ENCODE measurements around the gene FAM76A. TPM values are rescaled to one million over a fixed set of nuclear protein-coding genes. Genes with fewer than 3 reads are reported as not detected.

FAM76A gene
- total RNA-seq, 1 experiment from 2014 or later = 17.9 TPM

GRCh38 chr1:27760426-27760825, 34.7 kb downstream of the FAM76A start:
- ChIA-PET CTCF (interaction anchor here (0.7 kb wide), 1 partner anchor 86 kb away, joined by 4 read pairs; no protein-coding TSS in a partner anchor), POLR2A (ENCODE audit: low non-redundant PET) (no interaction called here)
- no peak for DNase-seq (ENCODE audit: low spot score)
- no peak for TF ChIP-seq CTCF (conservative IDR thresholded peaks at IDR 0.05; ENCODE audit: low read depth, low read length)
- TF ChIP-seq EZH2 (IDR thresholded peaks at IDR 0.05; ENCODE audit: borderline replicate concordance, low read depth, low read length, poor library complexity, severe bottlenecking) = no peak
- H3K36me3 ChIP-seq (ENCODE audit: insufficient read depth, low read length, poor library complexity, severe bottlenecking) = no peaks in the 10 kb centered on the region
- H3K4me3 ChIP-seq (ENCODE audit: low read depth, low read length, poor library complexity, severe bottlenecking) = no peak overlapping the region
- BruUV-seq (replicated peaks) = no TSS peak
- no peaks in the 10 kb centered on the region for H3K4me1 ChIP-seq (ENCODE audit: insufficient read depth, low read length, poor library complexity, severe bottlenecking)
- intact Hi-C loops (cut with micrococcal nuclease; ENCODE audit: unreplicated experiment) = no loop called here
- H3K27me3 ChIP-seq (replicated peaks; ENCODE audit: insufficient read depth, low read depth, low read length, poor library complexity) = no peaks in the 10 kb centered on the region
- H3K27ac ChIP-seq (ENCODE audit: low read depth, low read length, poor library complexity, severe bottlenecking) = no peak overlapping the region
- H3K9me3 ChIP-seq (ENCODE audit: low read depth, low read length, poor library complexity, severe bottlenecking) = no peaks in the 10 kb centered on the region

GRCh38 chr1:27762033-27762432, 36.3 kb downstream of the FAM76A start:
- DNase-seq (ENCODE audit: low spot score) = no peak
- Histone ChIP-seq H3K9me3 (ENCODE audit: low read depth, low read length, poor library complexity, severe bottlenecking) (no peaks in the 10 kb centered on the region), H3K36me3 (ENCODE audit: insufficient read depth, low read length, poor library complexity, severe bottlenecking) (no peaks in the 10 kb centered on the region), H3K4me1 (ENCODE audit: insufficient read depth, low read length, poor library complexity, severe bottlenecking) (no peaks in the 10 kb centered on the region), H3K27me3 (replicated peaks; ENCODE audit: insufficient read depth, low read depth, low read length, poor library complexity) (no peaks in the 10 kb centered on the region), H3K27ac (ENCODE audit: low read depth, low read length, poor library complexity, severe bottlenecking) (no peak overlapping the region), H3K4me3 (ENCODE audit: low read depth, low read length, poor library complexity, severe bottlenecking) (no peak overlapping the region)
- CTCF ChIA-PET = no interaction called here
- no TSS peak for BruUV-seq (replicated peaks)
- intact Hi-C loops (cut with micrococcal nuclease; ENCODE audit: unreplicated experiment) = no loop called here
- TF ChIP-seq EZH2 (IDR thresholded peaks at IDR 0.05; ENCODE audit: borderline replicate concordance, low read depth, low read length, poor library complexity, severe bottlenecking) = no peak
- TF ChIP-seq CTCF (conservative IDR thresholded peaks at IDR 0.05; ENCODE audit: low read depth, low read length) = no peak
- POLR2A ChIA-PET (ENCODE audit: low non-redundant PET) = no interaction called here

DNA sequence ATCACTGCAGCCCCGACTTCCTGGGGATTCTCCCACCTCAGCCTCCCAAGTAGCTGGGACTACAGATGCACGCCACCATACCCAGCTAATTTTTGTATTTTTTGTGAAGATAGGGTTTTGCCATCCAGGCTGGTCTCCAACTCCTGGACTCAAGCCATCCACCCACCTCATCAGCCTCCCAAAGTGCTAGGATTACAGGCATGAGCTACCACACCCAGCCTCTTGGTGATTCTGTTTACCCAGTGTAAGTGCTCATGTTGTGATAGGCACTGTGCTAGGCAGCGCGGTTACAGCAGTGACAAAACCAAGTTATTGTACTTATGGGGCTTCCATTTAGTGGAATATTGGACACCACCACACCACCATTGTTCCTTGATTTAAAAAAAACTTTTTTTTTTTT, 37.6 kb downstream of the FAM76A start:
- Histone ChIP-seq H3K36me3 (ENCODE audit: insufficient read depth, low read length, poor library complexity, severe bottlenecking) (no peaks in the 10 kb centered on the region), H3K27ac (ENCODE audit: low read depth, low read length, poor library complexity, severe bottlenecking) (no peak overlapping the region), H3K27me3 (replicated peaks; ENCODE audit: insufficient read depth, low read depth, low read length, poor library complexity) (no peaks in the 10 kb centered on the region), H3K4me1 (ENCODE audit: insufficient read depth, low read length, poor library complexity, severe bottlenecking) (no peaks in the 10 kb centered on the region), H3K9me3 (ENCODE audit: low read depth, low read length, poor library complexity, severe bottlenecking) (no peaks in the 10 kb centered on the region), H3K4me3 (ENCODE audit: low read depth, low read length, poor library complexity, severe bottlenecking) (no peak overlapping the region)
- BruUV-seq (replicated peaks) = no TSS peak
- ChIA-PET CTCF (no interaction called here), POLR2A (ENCODE audit: low non-redundant PET) (no interaction called here)
- DNase-seq (ENCODE audit: low spot score) = peak; percentile 3
- intact Hi-C loops (cut with micrococcal nuclease; ENCODE audit: unreplicated experiment) = no loop called here
- no peak for TF ChIP-seq EZH2 (IDR thresholded peaks at IDR 0.05; ENCODE audit: borderline replicate concordance, low read depth, low read length, poor library complexity, severe bottlenecking)
- no peak for TF ChIP-seq CTCF (conservative IDR thresholded peaks at IDR 0.05; ENCODE audit: low read depth, low read length)
